SH-SY5Y (cell line): Measurements from ENCODE around the gene HLA-DRB5.

Experiments used
- GATA2 ChIP-seq: IDR thresholded peaks from 2 replicates; pipeline ENCODE4 v1.6.1; 2011; ENCODE audit warnings: mild to moderate bottlenecking, low read depth, low read length
- GATA3 ChIP-seq: IDR thresholded peaks from 2 replicates; pipeline ENCODE4 v1.6.1; 2011; ENCODE audit warnings: low read depth, mild to moderate bottlenecking, low read length, moderate library complexity

Gene HLA-DRB5

GRCh38 chr6:32522302-32523047 is 7.6 kb downstream of the HLA-DRB5 start:
- TF ChIP-seq GATA2, result no peak
- TF ChIP-seq GATA3, result no peak

GRCh38 chr6:32519910-32520258 is 10.2 kb downstream of the HLA-DRB5 start:
- no peak for TF ChIP-seq GATA2
- no peak for TF ChIP-seq GATA3

- TF ChIP-seq GATA2 (no peak), GATA3 (no peak)
These were observed 10.8 kb downstream of the HLA-DRB5 start for GRCh38 chr6:32519118-32519909.

- no peak for TF ChIP-seq GATA2
- no peak for TF ChIP-seq GATA3
These were observed 12.2 kb downstream of the HLA-DRB5 start for GRCh38 chr6:32517654-32518445.

GRCh38 chr6:32501016-32501415 is 29.1 kb downstream of the HLA-DRB5 start:
- no peak for TF ChIP-seq GATA2
- no peak for TF ChIP-seq GATA3

- TF ChIP-seq GATA3, result no peak
- TF ChIP-seq GATA2, result no peak
These were observed 37.7 kb downstream of the HLA-DRB5 start for GRCh38 chr6:32492351-32492750.

- no peak for TF ChIP-seq GATA2
- TF ChIP-seq GATA3, result no peak
These were observed 38.4 kb downstream of the HLA-DRB5 start for GRCh38 chr6:32491700-32492099.

GRCh38 chr6:32488083-32488482 is 42.0 kb downstream of the HLA-DRB5 start:
- TF ChIP-seq GATA3 (no peak), GATA2 (no peak)

GRCh38 chr6:32484614-32484998 is 45.5 kb downstream of the HLA-DRB5 start:
- TF ChIP-seq GATA3, result no peak
- no peak for TF ChIP-seq GATA2

- TF ChIP-seq GATA3 (no peak), GATA2 (no peak)
These were observed 46.0 kb downstream of the HLA-DRB5 start for GRCh38 chr6:32483968-32484613.

- TF ChIP-seq GATA2, result no peak
- no peak for TF ChIP-seq GATA3
These were observed 54.5 kb downstream of the HLA-DRB5 start for GRCh38 chr6:32475392-32476206.

GRCh38 chr6:32472781-32473375 is 57.2 kb downstream of the HLA-DRB5 start:
- no peak for TF ChIP-seq GATA2
- no peak for TF ChIP-seq GATA3
